Bronchial epithelial cell (primary cell): ENCODE measurements around the gene EMP3. TPM values are rescaled to one million over a fixed set of nuclear protein-coding genes. Genes with fewer than 3 reads are reported as not detected.
A peak's percentile ranks its signal among the peaks of the same experiment; 100 is the strongest.
"Not testable (repeated sequence)": the region's sequence is repeated elsewhere in the genome, so short reads cannot be mapped to it uniquely, and the experiment has no call there.

Experiments
- DNase-seq: peaks from one replicate; pipeline ENCODE4 v3.0.0-alpha.2; 2010; ENCODE audit warnings: low read depth
- FAIRE-seq: peaks from 2 replicates; lab custom pipeline; 2011; peaks lifted over from hg19 to GRCh38; lab: Jason Lieb, UNC
- H3K27me3 ChIP-seq: 2 replicates; pipeline ENCODE4 v1.5.1; 2011; ENCODE audit warnings: low read length; ENCODE audit not compliant: control insufficient read depth, insufficient read depth
- H3K36me3 ChIP-seq: 2 replicates; pipeline ENCODE4 v1.5.1; 2011; ENCODE audit warnings: low read length; ENCODE audit not compliant: control insufficient read depth, insufficient read depth
- H3K4me3 ChIP-seq: 2 replicates; pipeline ENCODE4 v1.5.1; 2011; ENCODE audit warnings: mild to moderate bottlenecking, low read depth, low read length, control low read depth
- CTCF ChIP-seq: IDR thresholded peaks from 2 replicates; pipeline ENCODE4 v1.5.1; 2011; ENCODE audit warnings: mild to moderate bottlenecking, moderate library complexity, low read length, control low read depth, inconsistent platforms; ENCODE audit not compliant: insufficient read depth, severe bottlenecking
- total RNA-seq: library from RNA; depleted of rRNA; stranded (reverse); fragments of >200 nt; gene quantifications from 2 replicates; pipeline ENCODE4 v1.2.1, GENCODE V29; 2014

The EMP3 gene
- total RNA-seq, 1 donor from 2014 or later, result 9.0 TPM

DNA sequence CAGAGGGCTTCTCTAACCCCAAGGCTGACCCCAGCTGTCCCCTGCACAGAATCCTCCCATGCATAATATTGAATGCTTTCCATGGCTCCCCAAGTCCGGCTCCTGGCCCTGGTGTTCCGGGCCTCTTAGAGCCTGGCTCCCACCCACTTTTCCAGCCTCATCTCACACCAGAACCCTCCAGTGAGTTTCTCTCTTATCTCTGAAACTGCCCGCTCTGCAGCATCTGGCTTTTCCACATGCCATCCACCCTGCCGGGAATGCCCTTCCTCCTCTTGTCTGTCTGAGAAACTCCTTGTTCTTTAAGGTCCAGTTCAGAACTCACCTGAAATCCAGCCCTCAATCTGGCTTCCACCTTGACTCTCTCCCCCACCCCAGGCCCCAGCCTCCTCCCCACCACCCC, 45.6 kb downstream of the EMP3 start:
- H3K27me3 ChIP-seq, result no peaks in the 10 kb centered on the region
- H3K36me3 ChIP-seq, result no peaks in the 10 kb centered on the region
- no peak for FAIRE-seq
- DNase-seq, result no peak
- no peak overlapping the region for H3K4me3 ChIP-seq
- TF ChIP-seq CTCF, result no peak

GRCh38 chr19:48371367-48371766, 46.0 kb downstream of the EMP3 start:
- Histone ChIP-seq H3K36me3 (no peaks in the 10 kb centered on the region), H3K4me3 (no peak overlapping the region), H3K27me3 (no peaks in the 10 kb centered on the region)
- no peak for TF ChIP-seq CTCF
- FAIRE-seq, result no peak
- DNase-seq, result no peak

GRCh38 chr19:48371771-48372170, 46.4 kb downstream of the EMP3 start:
- FAIRE-seq, DNase-seq, H3K27me3 ChIP-seq, H3K36me3 ChIP-seq, H3K4me3 ChIP-seq: not testable (repeated sequence)

DNA sequence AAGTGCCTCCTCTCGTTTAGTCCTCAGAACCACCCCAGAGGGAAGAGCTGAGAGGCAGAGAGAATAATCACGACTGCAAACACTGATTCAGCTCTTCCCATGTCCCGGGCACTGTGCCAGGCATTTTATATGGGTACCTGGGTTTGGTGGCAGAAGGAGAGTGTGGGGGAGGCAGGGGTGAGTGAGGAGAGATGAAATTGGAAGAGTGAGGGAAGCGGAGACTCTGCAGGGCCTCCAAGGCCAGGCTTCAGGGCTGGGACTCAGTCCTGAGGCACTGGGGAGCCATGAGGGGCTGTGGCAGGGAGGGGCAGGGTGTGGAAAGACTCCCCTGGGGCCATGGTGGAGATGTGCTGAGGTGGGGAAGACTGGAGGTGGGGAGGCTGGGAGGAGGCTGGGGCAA, 47.6 kb downstream of the EMP3 start:
- Histone ChIP-seq H3K36me3 (no peaks in the 10 kb centered on the region), H3K27me3 (no peaks in the 10 kb centered on the region), H3K4me3 (no peak overlapping the region)
- TF ChIP-seq CTCF, result no peak
- DNase-seq (peak; percentile 47), FAIRE-seq (no peak)

GRCh38 chr19:48373567-48373966, 48.2 kb downstream of the EMP3 start:
- no peak for DNase-seq
- no peak for FAIRE-seq
- no peak for TF ChIP-seq CTCF
- no peaks in the 10 kb centered on the region for H3K27me3 ChIP-seq
- no peaks in the 10 kb centered on the region for H3K36me3 ChIP-seq
- H3K4me3 ChIP-seq, result no peak overlapping the region

- no peak for FAIRE-seq
- no peak for TF ChIP-seq CTCF
- no peak for DNase-seq
Observed at GRCh38 chr19:48378194-48378570, 52.8 kb downstream of the EMP3 start.

DNA sequence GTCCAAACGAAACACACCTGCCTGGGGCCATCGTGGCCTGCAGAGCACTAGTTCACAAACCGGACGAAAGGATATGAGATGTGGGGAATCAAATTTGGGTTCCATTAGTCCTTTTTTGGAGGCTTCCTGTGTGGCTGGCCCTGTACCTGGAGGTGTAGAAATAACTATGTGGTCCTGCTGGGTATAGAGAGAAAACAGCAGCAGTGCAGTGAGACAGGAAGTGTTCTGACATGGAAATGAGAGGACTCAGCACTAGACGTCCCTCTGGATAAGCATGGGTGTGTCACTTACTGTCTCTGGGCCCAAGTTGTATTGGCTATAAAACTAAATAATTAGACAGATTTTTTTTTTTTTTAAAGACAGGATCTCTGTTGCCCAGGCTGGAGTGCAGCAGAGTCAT, 53.7 kb downstream of the EMP3 start:
- DNase-seq (no peak), FAIRE-seq (no peak)

More at GRCh38 chr19:48378194-48378570, 52.8 kb downstream of the EMP3 start:
- Histone ChIP-seq H3K27me3 (no peaks in the 10 kb centered on the region), H3K4me3 (no peak overlapping the region), H3K36me3 (peaks cover 4% of the 10 kb centered on the region)

More for the DNA sequence above, 53.7 kb downstream of the EMP3 start:
- H3K36me3 ChIP-seq, result peaks cover 8% of the 10 kb centered on the region
- H3K27me3 ChIP-seq, result no peaks in the 10 kb centered on the region
- TF ChIP-seq CTCF, result no peak
- H3K4me3 ChIP-seq, result no peak overlapping the region
